ENCODE results near the gene FHOD3.

DNA sequence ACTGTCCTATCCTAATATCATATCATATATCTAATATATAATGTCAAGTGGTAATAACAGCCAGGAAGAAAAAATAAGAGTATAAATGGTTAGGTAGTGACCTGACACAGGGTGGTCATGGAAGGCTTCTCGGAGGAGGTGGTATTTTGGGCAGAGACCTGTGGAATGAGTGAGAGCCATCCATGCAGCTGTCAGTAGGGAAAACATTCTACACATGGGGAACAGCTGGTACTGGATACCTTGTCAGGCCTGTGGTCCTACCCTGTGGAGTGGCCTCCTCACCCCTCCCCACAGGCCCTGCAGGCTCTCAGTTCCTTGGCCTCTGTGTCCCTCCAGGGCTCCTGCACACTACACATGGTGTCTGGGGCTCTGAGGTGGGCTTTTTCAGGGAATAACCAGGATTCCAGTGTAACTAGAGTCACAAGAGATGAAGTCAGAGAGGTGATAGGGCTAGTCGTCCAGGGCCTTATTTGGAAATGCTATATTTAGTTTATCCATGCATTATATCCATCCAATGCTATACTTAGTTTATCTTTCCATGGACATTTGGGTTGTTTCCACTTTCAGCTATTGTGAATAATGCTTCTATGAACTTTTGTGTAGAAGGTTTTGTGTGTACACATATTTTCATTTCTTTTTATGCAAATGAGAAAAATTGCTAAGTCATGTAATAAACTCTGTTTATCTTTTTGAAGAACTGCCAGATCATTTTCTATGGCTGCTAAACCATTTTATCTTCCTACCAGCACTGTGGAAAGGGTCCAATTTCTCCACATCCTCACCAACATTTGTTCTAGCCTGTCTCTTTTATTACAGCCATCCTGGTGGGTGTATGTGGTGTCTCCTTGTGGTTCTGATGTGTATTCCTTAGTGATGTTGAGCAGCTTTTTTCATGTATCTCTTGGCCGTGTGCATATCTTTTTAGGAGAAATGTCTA, 455.7 kb downstream of the FHOD3 start:
- no peak for TF ChIP-seq SMC3 (IDR thresholded peaks at IDR 0.05)
- TF ChIP-seq POLR2A (IDR thresholded peaks at IDR 0.05; ENCODE audit: low read length) = no peak
- TF ChIP-seq MAZ (IDR thresholded peaks at IDR 0.05; ENCODE audit: borderline replicate concordance, low read depth, low read length) = no peak
- TF ChIP-seq, protein P1, sequence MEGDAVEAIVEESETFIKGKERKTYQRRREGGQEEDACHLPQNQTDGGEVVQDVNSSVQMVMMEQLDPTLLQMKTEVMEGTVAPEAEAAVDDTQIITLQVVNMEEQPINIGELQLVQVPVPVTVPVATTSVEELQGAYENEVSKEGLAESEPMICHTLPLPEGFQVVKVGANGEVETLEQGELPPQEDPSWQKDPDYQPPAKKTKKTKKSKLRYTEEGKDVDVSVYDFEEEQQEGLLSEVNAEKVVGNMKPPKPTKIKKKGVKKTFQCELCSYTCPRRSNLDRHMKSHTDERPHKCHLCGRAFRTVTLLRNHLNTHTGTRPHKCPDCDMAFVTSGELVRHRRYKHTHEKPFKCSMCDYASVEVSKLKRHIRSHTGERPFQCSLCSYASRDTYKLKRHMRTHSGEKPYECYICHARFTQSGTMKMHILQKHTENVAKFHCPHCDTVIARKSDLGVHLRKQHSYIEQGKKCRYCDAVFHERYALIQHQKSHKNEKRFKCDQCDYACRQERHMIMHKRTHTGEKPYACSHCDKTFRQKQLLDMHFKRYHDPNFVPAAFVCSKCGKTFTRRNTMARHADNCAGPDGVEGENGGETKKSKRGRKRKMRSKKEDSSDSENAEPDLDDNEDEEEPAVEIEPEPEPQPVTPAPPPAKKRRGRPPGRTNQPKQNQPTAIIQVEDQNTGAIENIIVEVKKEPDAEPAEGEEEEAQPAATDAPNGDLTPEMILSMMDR (IDR thresholded peaks at IDR 0.05) = no peak
- TF ChIP-seq RAD21 (conservative IDR thresholded peaks at IDR 0.05 in 1 of 2, IDR thresholded peaks at IDR 0.05 in 1 of 2) = no peak
- no peak for TF ChIP-seq CHD2 (IDR thresholded peaks at IDR 0.05; ENCODE audit: low read length, partially characterized antibody)
- no peak for TF ChIP-seq MYC (IDR thresholded peaks at IDR 0.05; ENCODE audit: borderline replicate concordance, low read length)
- TF ChIP-seq, protein P2, sequence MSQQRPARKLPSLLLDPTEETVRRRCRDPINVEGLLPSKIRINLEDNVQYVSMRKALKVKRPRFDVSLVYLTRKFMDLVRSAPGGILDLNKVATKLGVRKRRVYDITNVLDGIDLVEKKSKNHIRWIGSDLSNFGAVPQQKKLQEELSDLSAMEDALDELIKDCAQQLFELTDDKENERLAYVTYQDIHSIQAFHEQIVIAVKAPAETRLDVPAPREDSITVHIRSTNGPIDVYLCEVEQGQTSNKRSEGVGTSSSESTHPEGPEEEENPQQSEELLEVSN (IDR thresholded peaks at IDR 0.05; ENCODE audit: borderline replicate concordance, low read depth) = no peak
- no peak for TF ChIP-seq NR3C1 (IDR thresholded peaks at IDR 0.05)
- TF ChIP-seq RFX5 (IDR thresholded peaks at IDR 0.05) = no peak
